Ramos (cell line): ENCODE data around the gene CHODL.

Experiments used
- in situ Hi-C: fragments of 300-500 bp; cut with MboI; formaldehyde crosslinking; loops from one replicate; pipeline ENCODE4 v1.14.3; 2022; ENCODE audit warnings: low sequenced_read_pairs; ENCODE audit not compliant: unreplicated experiment

CHODL gene

GRCh38 chr21:18285379-18285778, 40.7 kb downstream of the CHODL start:
- in situ Hi-C loops = no loop called here

- in situ Hi-C loops = no loop called here
These were observed 45.2 kb downstream of the CHODL start for GRCh38 chr21:18289876-18290275.

- in situ Hi-C loops = no loop called here
These were observed 49.5 kb downstream of the CHODL start for GRCh38 chr21:18294100-18294499.

- in situ Hi-C loops = no loop called here
These were observed 53.6 kb downstream of the CHODL start for GRCh38 chr21:18298228-18298627.
